CD14-positive monocyte (primary cell): Measurements from ENCODE around the gene RAB31. TPM values are rescaled to one million over a fixed set of nuclear protein-coding genes. Genes with fewer than 3 reads are reported as not detected.
A peak's percentile ranks its signal among the peaks of the same experiment; 100 is the strongest.

Source experiments
- DNase-seq, 3 donors: peaks; one replicate each; pipeline ENCODE4 v3.0.0-alpha.2; 2011 to 2022
- H2AFZ ChIP-seq: 2 replicates; pipeline ENCODE4 v1.6.0; 2012; ENCODE audit warnings: mild to moderate bottlenecking, low read depth, low read length, inconsistent platforms; ENCODE audit not compliant: insufficient read depth, poor library complexity, severe bottlenecking
- H3K27ac ChIP-seq, 2 donors: 1 replicate in 1 of 2; 2 replicates in 1 of 2; pipeline ENCODE4 v1.5.1; 2012 to 2013; ENCODE audit warnings: low read length in 2 of 2, control low read depth in 1 of 2, inconsistent platforms in 1 of 2, low read depth in 1 of 2, mild to moderate bottlenecking in 1 of 2
- H3K27me3 ChIP-seq, 2 donors: one replicate each; pipeline versions ENCODE4 v1.6.0 to v1.6.1; 2011 to 2013; ENCODE audit warnings: low read length in 2 of 2; ENCODE audit not compliant: control insufficient read depth in 2 of 2, insufficient read depth in 2 of 2
- H3K36me3 ChIP-seq, 2 donors: replicated peaks in 1 of 2; 1 replicate in 1 of 2; 2 replicates in 1 of 2; pipeline versions ENCODE4 v1.5.1 to v1.6.1; 2012 to 2013; ENCODE audit warnings: low read length in 2 of 2, control low read depth in 1 of 2, inconsistent platforms in 1 of 2, mild to moderate bottlenecking in 1 of 2; ENCODE audit not compliant: insufficient read depth in 2 of 2, control insufficient read depth in 1 of 2
- H3K4me1 ChIP-seq, 2 donors: 1 replicate in 1 of 2; 2 replicates in 1 of 2; pipeline versions ENCODE4 v1.5.1 to v1.6.1; 2012 to 2013; ENCODE audit warnings: low read length in 2 of 2, control low read depth in 1 of 2, inconsistent platforms in 1 of 2, mild to moderate bottlenecking in 1 of 2, moderate library complexity in 1 of 2; ENCODE audit not compliant: insufficient read depth in 2 of 2, control insufficient read depth in 1 of 2
- H3K4me2 ChIP-seq: replicated peaks from 2 replicates; pipeline ENCODE3; 2012; ENCODE audit warnings: low read length, moderate library complexity, mild to moderate bottlenecking; ENCODE audit not compliant: poor library complexity, severe bottlenecking; ENCODE audit errors: extremely low read depth
- H3K4me3 ChIP-seq, 3 experiments: fragments of 200-600 bp in 1 of 3; sonication (generic) in 1 of 3; replicated peaks in 1 of 3; 1 replicate in 2 of 3; 2 replicates in 1 of 3; pipeline ENCODE4 v1.5.1; 2011 to 2013; ENCODE audit warnings: low read length in 3 of 3, mild to moderate bottlenecking in 3 of 3, control low read depth in 2 of 3, low read depth in 2 of 3, inconsistent platforms in 1 of 3, moderate library complexity in 1 of 3
- H3K79me2 ChIP-seq: 2 replicates; pipeline ENCODE4 v1.6.0; 2012; ENCODE audit warnings: mild to moderate bottlenecking, control low read depth, inconsistent platforms, low read length, moderate library complexity; ENCODE audit not compliant: insufficient read depth
- H3K9ac ChIP-seq: 2 replicates; pipeline ENCODE4 v1.6.0; 2017; ENCODE audit warnings: low read length, mild to moderate bottlenecking; ENCODE audit not compliant: insufficient read depth, poor library complexity, severe bottlenecking
- H3K9me3 ChIP-seq, 2 donors: replicated peaks in 1 of 2; 1 replicate in 1 of 2; 2 replicates in 1 of 2; pipeline versions ENCODE4 v1.5.1 to v1.6.1; 2012 to 2013; ENCODE audit warnings: low read length in 2 of 2, control low read depth in 1 of 2; ENCODE audit not compliant: control insufficient read depth in 1 of 2, insufficient read depth in 1 of 2
- H4K20me1 ChIP-seq: 2 replicates; pipeline ENCODE4 v1.6.0; 2012; ENCODE audit warnings: mild to moderate bottlenecking, low read length, control low read depth, moderate library complexity; ENCODE audit not compliant: insufficient read depth
- H3K27ac Mint-ChIP-seq, 7 donors: one replicate each; pipeline ENCODE4 v1.8.0; 2020; ENCODE audit warnings: mild to moderate bottlenecking in 7 of 7, mixed read lengths in 7 of 7, moderate library complexity in 6 of 7, inconsistent platforms in 2 of 7
- H3K27me3 Mint-ChIP-seq, 3 donors: one replicate each; pipeline ENCODE4 v1.8.0; 2021 to 2022; ENCODE audit warnings: low read depth in 3 of 3, mild to moderate bottlenecking in 3 of 3, mixed read lengths in 3 of 3, moderate library complexity in 3 of 3, inconsistent platforms in 1 of 3
- H3K36me3 Mint-ChIP-seq, 2 donors: one replicate each; pipeline ENCODE4 v1.8.0; 2020; ENCODE audit warnings: mixed read lengths in 2 of 2, inconsistent platforms in 1 of 2, mild to moderate bottlenecking in 1 of 2
- H3K4me1 Mint-ChIP-seq: one replicate; pipeline ENCODE4 v1.8.0; 2020; ENCODE audit warnings: mild to moderate bottlenecking, mixed read lengths
- H3K4me3 Mint-ChIP-seq, 2 donors: one replicate each; pipeline ENCODE4 v1.8.0; 2020; ENCODE audit warnings: mild to moderate bottlenecking in 2 of 2, mixed read lengths in 2 of 2, moderate library complexity in 1 of 2
- H3K9me3 Mint-ChIP-seq, 7 donors: one replicate each; pipeline ENCODE4 v1.8.0; 2020 to 2022; ENCODE audit warnings: mixed read lengths in 7 of 7, mild to moderate bottlenecking in 6 of 7, moderate library complexity in 6 of 7, inconsistent platforms in 2 of 7
- whole genome bisulfite sequencing: methylation state at CpG from one replicate; pipeline ENCODE4 v1.1.5; 2013; ENCODE audit warnings: missing lambda C conversion rate; ENCODE audit not compliant: insufficient coverage; 5-methylcytosine and 5-hydroxymethylcytosine counted together
- intact Hi-C, 2 donors: fragments of 100-400 bp; cut with micrococcal nuclease; formaldehyde crosslinking; loops; one replicate each; pipeline versions ENCODE4 v1.15.0 to v1.15.1; 2023
- polyA plus RNA-seq, 3 donors: library from polyadenylated mRNA; depleted of rRNA in 1 of 3; unstranded in 2 of 3; stranded (reverse) in 1 of 3; fragments of 300-500 nt in 2 of 3; fragments of >200 nt in 1 of 3; fragmentation: Illumina TruSeq in 2 of 3; gene quantifications; 1 replicate in 2 of 3; 2 replicates in 1 of 3; pipeline ENCODE4 v1.2.3, GENCODE V29; 2012 to 2021
- TF ChIP-seq, protein P1 (sequence below): fragments of 200-600 bp; IDR thresholded peaks from one replicate; pipeline ENCODE4 v1.8.0; 2022; ENCODE audit warnings: antibody characterized with exemption, mild to moderate bottlenecking

RAB31 gene
- polyA plus RNA-seq, 3 donors: 106 to 367 (median 348) TPM

DNA sequence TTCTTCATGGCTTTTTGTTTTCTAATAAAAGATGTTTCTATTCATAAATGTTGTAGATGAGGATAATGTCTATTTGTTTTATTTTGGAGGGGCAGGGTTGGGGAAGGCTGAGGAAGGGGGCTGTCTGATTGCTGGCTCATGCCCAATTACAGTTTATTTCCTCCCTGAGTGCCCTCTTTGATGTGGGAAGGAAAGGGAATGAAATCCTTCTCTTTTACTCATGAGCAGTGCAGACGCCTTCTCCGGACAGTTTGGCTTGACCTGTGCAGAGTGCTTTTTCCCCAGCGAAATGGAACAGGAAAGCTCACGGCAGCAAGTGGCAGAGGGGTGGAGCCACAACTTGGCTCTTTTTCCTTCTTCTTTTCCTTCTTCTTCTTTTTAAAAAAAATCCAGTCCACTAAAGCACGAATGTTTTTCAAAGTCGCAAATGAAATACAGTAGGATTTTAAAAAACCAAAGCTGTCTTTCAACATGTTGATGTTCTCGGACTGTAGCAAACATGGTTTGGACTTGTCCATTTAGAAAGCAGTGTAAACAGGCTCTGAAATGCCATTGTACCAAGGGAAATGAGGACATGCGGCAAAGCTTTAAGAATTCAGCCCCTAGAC lies 34.5 kb downstream of the RAB31 start:
- H3K36me3 ChIP-seq: peaks cover 0 to 11% of the 10 kb centered on the region in 2 donors
- no peaks in the 10 kb centered on the region for H3K9me3 ChIP-seq
- peaks cover 99% of the 10 kb centered on the region for H3K79me2 ChIP-seq
- no peak overlapping the region for H2AFZ ChIP-seq
- H3K27ac ChIP-seq: peak overlapping the region; percentile 49 to 89
- Mint-ChIP-seq H3K9me3 (peaks cover 0 to 2% (median 0%) of the 10 kb centered on the region in 7 donors), H3K36me3 (peaks cover 19 to 29% of the 10 kb centered on the region in 2 donors), H3K27ac (peak overlapping the region; percentile 90 to 98 (median 96)), H3K4me1 (peaks cover 83% of the 10 kb centered on the region), H3K4me3 (peak overlapping the region; percentile 76 to 83), H3K27me3 (no peaks in the 10 kb centered on the region)
- peak overlapping the region in 2 of 3 experiments; percentile 17 to 66 for H3K4me3 ChIP-seq
- TF ChIP-seq, protein P1, sequence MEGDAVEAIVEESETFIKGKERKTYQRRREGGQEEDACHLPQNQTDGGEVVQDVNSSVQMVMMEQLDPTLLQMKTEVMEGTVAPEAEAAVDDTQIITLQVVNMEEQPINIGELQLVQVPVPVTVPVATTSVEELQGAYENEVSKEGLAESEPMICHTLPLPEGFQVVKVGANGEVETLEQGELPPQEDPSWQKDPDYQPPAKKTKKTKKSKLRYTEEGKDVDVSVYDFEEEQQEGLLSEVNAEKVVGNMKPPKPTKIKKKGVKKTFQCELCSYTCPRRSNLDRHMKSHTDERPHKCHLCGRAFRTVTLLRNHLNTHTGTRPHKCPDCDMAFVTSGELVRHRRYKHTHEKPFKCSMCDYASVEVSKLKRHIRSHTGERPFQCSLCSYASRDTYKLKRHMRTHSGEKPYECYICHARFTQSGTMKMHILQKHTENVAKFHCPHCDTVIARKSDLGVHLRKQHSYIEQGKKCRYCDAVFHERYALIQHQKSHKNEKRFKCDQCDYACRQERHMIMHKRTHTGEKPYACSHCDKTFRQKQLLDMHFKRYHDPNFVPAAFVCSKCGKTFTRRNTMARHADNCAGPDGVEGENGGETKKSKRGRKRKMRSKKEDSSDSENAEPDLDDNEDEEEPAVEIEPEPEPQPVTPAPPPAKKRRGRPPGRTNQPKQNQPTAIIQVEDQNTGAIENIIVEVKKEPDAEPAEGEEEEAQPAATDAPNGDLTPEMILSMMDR: no peak
- H4K20me1 ChIP-seq: peaks cover 77% of the 10 kb centered on the region
- H3K4me1 ChIP-seq: peaks cover 69 to 88% of the 10 kb centered on the region in 2 donors
- intact Hi-C loops: loop anchor here in 1 of 2 donors (5.0 kb wide), 1 partner anchor 40 kb away; no protein-coding TSS in a partner anchor
- peak in 2 of 3 donors; percentile 31 to 65 for DNase-seq
- peak overlapping the region; percentile 70 for H3K4me2 ChIP-seq
- H3K9ac ChIP-seq: peak overlapping the region; percentile 50
- WGBS: 4% methylated on average over 3 of the region's 8 CpGs
- H3K27me3 ChIP-seq: no peaks in the 10 kb centered on the region

DNA sequence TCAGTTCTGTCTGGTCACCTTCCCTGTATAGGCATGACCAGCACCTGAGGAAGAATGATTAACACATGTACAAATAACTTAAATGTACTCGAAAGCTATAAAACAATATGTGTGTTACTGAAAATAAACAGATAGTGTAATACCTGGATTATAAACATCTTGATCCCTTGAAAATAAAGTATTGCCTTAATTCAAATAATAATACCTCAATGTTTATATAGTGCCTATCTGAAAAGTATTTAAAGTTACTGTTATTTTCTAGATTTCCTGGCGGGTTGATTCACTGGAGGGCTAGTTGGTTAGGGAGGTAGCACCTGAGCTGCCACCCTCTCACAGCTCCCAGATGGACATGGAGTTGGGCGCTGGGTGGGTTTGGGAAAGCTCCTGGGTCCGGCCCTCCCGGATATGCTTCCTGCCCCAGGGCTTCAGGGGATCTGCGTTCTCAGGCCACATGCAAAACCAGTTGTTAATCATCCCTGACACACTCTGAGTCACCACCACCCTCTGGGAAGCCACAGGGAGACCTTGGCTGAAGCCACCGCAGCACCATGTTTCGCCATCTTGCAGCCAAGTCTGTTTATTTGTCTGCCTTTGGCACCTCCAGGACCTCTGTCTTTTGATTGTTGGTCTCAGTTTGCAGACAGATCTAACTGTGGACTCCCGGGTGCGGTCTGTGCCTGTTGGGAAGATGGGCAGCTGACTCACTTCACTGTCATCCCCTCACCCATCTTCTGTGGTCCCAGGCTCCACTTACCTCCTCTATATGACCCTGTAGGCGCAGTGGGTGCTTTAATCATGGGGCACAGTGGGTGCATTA lies 35.3 kb downstream of the RAB31 start:
- Histone ChIP-seq H3K4me2 (peak overlapping the region; percentile 70), H3K27ac (peak overlapping the region; percentile 41 to 89)
- peak overlapping the region; percentile 90 to 98 (median 96) for H3K27ac Mint-ChIP-seq

More for the DNA sequence above, 35.3 kb downstream of the RAB31 start:
- H3K9me3 Mint-ChIP-seq: peaks cover 0 to 2% (median 0%) of the 10 kb centered on the region in 7 donors
- H4K20me1 ChIP-seq: peaks cover 69% of the 10 kb centered on the region
- peaks cover 0 to 4% of the 10 kb centered on the region in 2 donors for H3K36me3 ChIP-seq
- H3K4me3 Mint-ChIP-seq: peak overlapping the region in 1 of 2 donors; percentile 83
- peak; percentile 81 to 93 (median 92) for DNase-seq
- intact Hi-C loops: loop anchor here in 1 of 2 donors (5.0 kb wide), 1 partner anchor 39 kb away; no protein-coding TSS in a partner anchor
- peaks cover 84% of the 10 kb centered on the region for H3K4me1 Mint-ChIP-seq
- H3K27me3 Mint-ChIP-seq: no peaks in the 10 kb centered on the region
- H3K27me3 ChIP-seq: no peaks in the 10 kb centered on the region
- no peaks in the 10 kb centered on the region for H3K9me3 ChIP-seq
- H3K9ac ChIP-seq: peak overlapping the region; percentile 50
- H2AFZ ChIP-seq: no peak overlapping the region
- H3K4me3 ChIP-seq: peak overlapping the region in 1 of 3 experiments; percentile 66
- H3K79me2 ChIP-seq: peaks cover 99% of the 10 kb centered on the region
- TF ChIP-seq, protein P1: no peak
- peaks cover 73 to 84% of the 10 kb centered on the region in 2 donors for H3K4me1 ChIP-seq
- peaks cover 17 to 22% of the 10 kb centered on the region in 2 donors for H3K36me3 Mint-ChIP-seq
- 13% methylated on average over 3 of the region's 11 CpGs for WGBS
